Caco-2 (cell line): ENCODE data around the gene VGLL1. TPM values are rescaled to one million over a fixed set of nuclear protein-coding genes. Genes with fewer than 3 reads are reported as not detected.

Source experiments
- BruUV-seq: library from RNA; stranded (reverse); fragments of 400-500 nt; replicated peaks from 2 replicates; lab custom pipeline; 2021; lab: Mats Ljungman, UMichigan
- CTCF ChIA-PET: fragments of 300-600 bp; sonication (Branson Sonifier 250); formaldehyde crosslinking; loops from one replicate; lab custom pipeline; 2022; ENCODE audit warnings: antibody characterized with exemption; lab: Charles Lee
- POLR2A ChIA-PET: fragments of 300-600 bp; sonication (Branson Sonifier 250); formaldehyde crosslinking; loops from one replicate; lab custom pipeline; 2022; ENCODE audit warnings: antibody characterized with exemption; lab: Charles Lee
- DNase-seq, 2 experiments: peaks; one replicate each; pipeline versions ENCODE4 v3.0.0 to v3.0.0-alpha.2; 2020 to 2022
- H3K27me3 ChIP-seq: replicated peaks from 2 replicates; pipeline ENCODE4 v1.6.0; 2011; ENCODE audit warnings: low read length; ENCODE audit not compliant: control insufficient read depth, insufficient read depth
- H3K36me3 ChIP-seq: 2 replicates; pipeline ENCODE4 v1.5.1; 2011; ENCODE audit warnings: low read length; ENCODE audit not compliant: control insufficient read depth, insufficient read depth
- H3K4me1 ChIP-seq: fragments of 250-450 bp; sonication (Bioruptor Pico); 2 replicates; pipeline ENCODE4 v1.5.1; 2020; ENCODE audit warnings: mild to moderate bottlenecking
- H3K4me3 ChIP-seq: 2 replicates; pipeline ENCODE4 v1.5.1; 2011; ENCODE audit warnings: low read depth, mild to moderate bottlenecking, control low read depth, low read length
- H3K9me3 ChIP-seq: fragments of 250-450 bp; sonication (Bioruptor Pico); 2 replicates; pipeline ENCODE4 v1.5.1; 2020; ENCODE audit warnings: mild to moderate bottlenecking, moderate library complexity
- H3K27ac Mint-ChIP-seq: one replicate; pipeline ENCODE4 v1.8.0; 2022; ENCODE audit warnings: mixed read lengths; ENCODE audit not compliant: unreplicated experiment
- H3K27me3 Mint-ChIP-seq: one replicate; pipeline ENCODE4 v1.8.0; 2022; ENCODE audit warnings: mixed read lengths; ENCODE audit not compliant: insufficient read depth, unreplicated experiment
- H3K36me3 Mint-ChIP-seq: one replicate; pipeline ENCODE4 v1.8.0; 2022; ENCODE audit warnings: mild to moderate bottlenecking, mixed read lengths; ENCODE audit not compliant: insufficient read depth, unreplicated experiment
- H3K4me1 Mint-ChIP-seq: one replicate; pipeline ENCODE4 v1.8.0; 2022; ENCODE audit warnings: low read depth, mixed read lengths; ENCODE audit not compliant: unreplicated experiment
- H3K4me3 Mint-ChIP-seq: one replicate; pipeline ENCODE4 v1.8.0; 2022; ENCODE audit warnings: mild to moderate bottlenecking, moderate library complexity, mixed read lengths; ENCODE audit not compliant: unreplicated experiment
- H3K9me3 Mint-ChIP-seq: one replicate; pipeline ENCODE4 v1.8.0; 2022; ENCODE audit warnings: mixed read lengths; ENCODE audit not compliant: unreplicated experiment
- CTCF ChIP-seq, 2 experiments: fragments of 200-600 bp in 1 of 2; IDR thresholded peaks; 1 replicate in 1 of 2; 2 replicates in 1 of 2; pipeline versions ENCODE4 v1.5.1 to v1.8.0; 2011 to 2022; ENCODE audit warnings: antibody characterized with exemption in 1 of 2, control low read depth in 1 of 2, inconsistent platforms in 1 of 2, low read depth in 1 of 2, low read length in 1 of 2, mild to moderate bottlenecking in 1 of 2, moderate library complexity in 1 of 2; ENCODE audit not compliant: insufficient read depth in 1 of 2, severe bottlenecking in 1 of 2, unreplicated experiment in 1 of 2
- intact Hi-C: fragments of 100-400 bp; cut with micrococcal nuclease; formaldehyde crosslinking; loops from one replicate; pipeline ENCODE4 v1.10.0; 2022; ENCODE audit not compliant: unreplicated experiment
- total RNA-seq: library from RNA; stranded (reverse); gene quantifications from 2 replicates; pipeline ENCODE4 v1.2.3, GENCODE V29; 2022

VGLL1 gene
- total RNA-seq, 1 experiment from 2014 or later = 49.5 TPM

- Histone ChIP-seq H3K9me3 (no peaks in the 10 kb centered on the region), H3K27me3 (no peaks in the 10 kb centered on the region), H3K4me1 (no peaks in the 10 kb centered on the region; the same call in 1 of the 2 replicates), H3K36me3 (no peaks in the 10 kb centered on the region), H3K4me3 (no peak overlapping the region)
- no TSS peak for BruUV-seq
- no peak overlapping the region for H3K4me3 Mint-ChIP-seq
- POLR2A ChIA-PET = no interaction called here
- DNase-seq = no peak
- H3K9me3 Mint-ChIP-seq = no peaks in the 10 kb centered on the region
- H3K27me3 Mint-ChIP-seq = no peaks in the 10 kb centered on the region
- H3K4me1 Mint-ChIP-seq = no peaks in the 10 kb centered on the region
- no peak for TF ChIP-seq CTCF (IDR thresholded peaks at IDR 0.05; ENCODE audit: insufficient read depth in 1 of 2, low read depth in 1 of 2, low read length in 1 of 2, severe bottlenecking in 1 of 2, unreplicated experiment in 1 of 2)
- H3K27ac Mint-ChIP-seq = no peak overlapping the region
- intact Hi-C loops = loop anchor here (10.0 kb wide), 2 partner anchors 123 to 177 kb away; no protein-coding TSS in a partner anchor
- H3K36me3 Mint-ChIP-seq = no peaks in the 10 kb centered on the region
- CTCF ChIA-PET = no interaction called here
Observed at GRCh38 chrX:136572030-136572429, 40.0 kb downstream of the VGLL1 start.

DNA sequence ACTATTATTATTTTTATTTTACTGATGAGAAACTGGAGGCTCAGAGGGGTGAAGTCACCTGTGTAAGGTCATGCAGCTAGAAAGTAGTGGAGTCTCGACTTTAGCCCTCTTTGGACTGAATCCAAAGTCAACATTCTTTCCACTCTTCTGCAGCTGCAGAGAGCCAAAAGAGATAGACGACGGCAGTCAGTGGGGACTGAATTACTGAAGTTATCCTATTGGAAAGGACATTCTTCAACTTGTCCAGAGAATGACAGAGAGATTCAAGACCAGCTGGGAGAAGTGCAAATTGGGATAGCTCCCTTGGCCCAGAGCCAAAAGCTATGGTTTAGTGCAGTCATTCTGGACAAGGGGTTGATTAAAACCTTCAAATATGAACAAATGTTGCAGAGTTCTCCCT lies 42.5 kb downstream of the VGLL1 start:
- H3K27me3 Mint-ChIP-seq = no peaks in the 10 kb centered on the region
- no peaks in the 10 kb centered on the region for H3K9me3 Mint-ChIP-seq
- H3K36me3 ChIP-seq = no peaks in the 10 kb centered on the region
- no peak for DNase-seq
- ChIA-PET POLR2A (no interaction called here), CTCF (no interaction called here)
- no peaks in the 10 kb centered on the region; the same call in 1 of the 2 replicates for H3K4me1 ChIP-seq
- H3K36me3 Mint-ChIP-seq = no peaks in the 10 kb centered on the region
- H3K4me3 ChIP-seq = no peak overlapping the region
- intact Hi-C loops = loop anchor here (10.0 kb wide), 2 partner anchors 120 to 180 kb away; no protein-coding TSS in a partner anchor
- H3K9me3 ChIP-seq = no peaks in the 10 kb centered on the region
- no peak overlapping the region for H3K4me3 Mint-ChIP-seq
- H3K4me1 Mint-ChIP-seq = no peaks in the 10 kb centered on the region
- no peaks in the 10 kb centered on the region for H3K27me3 ChIP-seq
- no peak for TF ChIP-seq CTCF (IDR thresholded peaks at IDR 0.05; ENCODE audit: insufficient read depth in 1 of 2, low read depth in 1 of 2, low read length in 1 of 2, severe bottlenecking in 1 of 2, unreplicated experiment in 1 of 2)
- no TSS peak for BruUV-seq
- no peak overlapping the region for H3K27ac Mint-ChIP-seq

- TF ChIP-seq CTCF (IDR thresholded peaks at IDR 0.05; ENCODE audit: insufficient read depth in 1 of 2, low read depth in 1 of 2, low read length in 1 of 2, severe bottlenecking in 1 of 2, unreplicated experiment in 1 of 2) = peak; percentile 41 to 69
- ChIA-PET POLR2A (interaction anchor here (0.6 kb wide), 1 partner anchor 80 kb away, joined by 6 read pairs; no protein-coding TSS in a partner anchor), CTCF (no interaction called here)
- H3K4me3 Mint-ChIP-seq = no peak overlapping the region
- DNase-seq = peak; percentile 44 to 46
- H3K27me3 Mint-ChIP-seq = peaks cover 7% of the 10 kb centered on the region
- no peak overlapping the region for H3K27ac Mint-ChIP-seq
- H3K4me1 Mint-ChIP-seq = peaks cover 5% of the 10 kb centered on the region
- no peaks in the 10 kb centered on the region for H3K36me3 Mint-ChIP-seq
- Histone ChIP-seq H3K36me3 (no peaks in the 10 kb centered on the region), H3K9me3 (no peaks in the 10 kb centered on the region), H3K4me1 (no peaks in the 10 kb centered on the region), H3K4me3 (no peak overlapping the region), H3K27me3 (no peaks in the 10 kb centered on the region)
- BruUV-seq = no TSS peak
- no peaks in the 10 kb centered on the region for H3K9me3 Mint-ChIP-seq
- intact Hi-C loops = loop anchor here (1.0 to 10.0 kb wide), 4 partner anchors 58 to 183 kb away; partner anchors contain the start of gene HTATSF1
Observed at GRCh38 chrX:136577552-136577951, 45.5 kb downstream of the VGLL1 start.
